Kidney (tissue), 14 donors: ENCODE results near the gene LACTBL1. TPM values are rescaled to one million over a fixed set of nuclear protein-coding genes. Genes with fewer than 3 reads are reported as not detected.

Source experiments
- DNase-seq, 5 donors: peaks; one replicate each; pipeline ENCODE4 v3.0.0-alpha.2; 2013 to 2020
- FAIRE-seq: peaks from 2 replicates; lab custom pipeline; 2012; peaks lifted over from hg19 to GRCh38; lab: Jason Lieb, UNC
- H3K27ac ChIP-seq, 2 donors: one replicate each; pipeline ENCODE4 v1.7.0; 2013; ENCODE audit warnings: low read depth in 2 of 2, low read length in 2 of 2, inconsistent platforms in 1 of 2
- H3K27me3 ChIP-seq: one replicate; pipeline ENCODE4 v1.7.1; 2013; ENCODE audit warnings: low read length, inconsistent platforms; ENCODE audit not compliant: control insufficient read depth, insufficient read depth
- H3K36me3 ChIP-seq, 3 donors: one replicate each; pipeline versions ENCODE4 v1.7.0 to v1.7.1; 2013; ENCODE audit warnings: low read length in 3 of 3, control low read depth in 1 of 3, inconsistent platforms in 1 of 3; ENCODE audit not compliant: insufficient read depth in 3 of 3, control insufficient read depth in 2 of 3
- H3K4me1 ChIP-seq, 3 donors: one replicate each; pipeline versions ENCODE4 v1.7.0 to v1.7.1; 2013; ENCODE audit warnings: low read length in 3 of 3, inconsistent platforms in 1 of 3, low read depth in 1 of 3; ENCODE audit not compliant: control insufficient read depth in 2 of 3, insufficient read depth in 2 of 3
- H3K4me3 ChIP-seq, 3 donors: one replicate each; pipeline versions ENCODE4 v1.7.0 to v1.8.1; 2013; ENCODE audit warnings: low read length in 3 of 3, control low read depth in 1 of 3, inconsistent platforms in 1 of 3
- H3K9ac ChIP-seq, 3 donors: one replicate each; pipeline versions ENCODE4 v1.7.0 to v1.7.1; 2013; ENCODE audit warnings: low read length in 3 of 3, control low read depth in 1 of 3, inconsistent platforms in 1 of 3
- H3K9me3 ChIP-seq, 3 donors: one replicate each; pipeline versions ENCODE4 v1.7.0 to v1.7.1; 2013; ENCODE audit warnings: low read length in 3 of 3, control low read depth in 1 of 3, inconsistent platforms in 1 of 3; ENCODE audit not compliant: control insufficient read depth in 2 of 3, insufficient read depth in 1 of 3
- intact Hi-C: fragments of 100-400 bp; cut with DNase I; formaldehyde crosslinking; loops from one replicate; pipeline ENCODE4 v1.11.1; 2022
- polyA plus RNA-seq: library from polyadenylated mRNA; stranded (reverse); fragments of 350-450 nt; fragmentation: Illumina TruSeq; extraction: RNeasy Lipid Tissue Mini Kit (QIAGEN cat#74804); gene quantifications from one replicate; pipeline ENCODE4 v1.2.3, GENCODE V29; 2014; ENCODE audit warnings: low read depth, low replicate concordance; ENCODE audit not compliant: insufficient read depth
- total RNA-seq: library from RNA; stranded (reverse); fragmentation: NEBNext Ultra II Directional; extraction: Animal tissue kit (Norgen Biotek cat#: 25700); gene quantifications from one replicate; pipeline ENCODE4 v1.2.1, GENCODE V29; 2021
- TF ChIP-seq, protein P1 (sequence below): IDR thresholded peaks from 3 replicates; pipeline ENCODE4 v1.5.1; 2012; ENCODE audit warnings: mild to moderate bottlenecking, moderate library complexity, borderline replicate concordance; ENCODE audit not compliant: insufficient read depth; ENCODE audit errors: extremely low read depth
- donor health status: control.
- donor health status: control.
- donor health status: control.
- donor health status: control.
- donor health status: control.
- donor health status: DM: yes; HTN: yes; CAD: no.
- donor health status: Normal renal cell carcinoma (clear cell type).

The LACTBL1 gene
- total and polyA plus RNA-seq, 2 donors from 2014 or later = not detected

DNA sequence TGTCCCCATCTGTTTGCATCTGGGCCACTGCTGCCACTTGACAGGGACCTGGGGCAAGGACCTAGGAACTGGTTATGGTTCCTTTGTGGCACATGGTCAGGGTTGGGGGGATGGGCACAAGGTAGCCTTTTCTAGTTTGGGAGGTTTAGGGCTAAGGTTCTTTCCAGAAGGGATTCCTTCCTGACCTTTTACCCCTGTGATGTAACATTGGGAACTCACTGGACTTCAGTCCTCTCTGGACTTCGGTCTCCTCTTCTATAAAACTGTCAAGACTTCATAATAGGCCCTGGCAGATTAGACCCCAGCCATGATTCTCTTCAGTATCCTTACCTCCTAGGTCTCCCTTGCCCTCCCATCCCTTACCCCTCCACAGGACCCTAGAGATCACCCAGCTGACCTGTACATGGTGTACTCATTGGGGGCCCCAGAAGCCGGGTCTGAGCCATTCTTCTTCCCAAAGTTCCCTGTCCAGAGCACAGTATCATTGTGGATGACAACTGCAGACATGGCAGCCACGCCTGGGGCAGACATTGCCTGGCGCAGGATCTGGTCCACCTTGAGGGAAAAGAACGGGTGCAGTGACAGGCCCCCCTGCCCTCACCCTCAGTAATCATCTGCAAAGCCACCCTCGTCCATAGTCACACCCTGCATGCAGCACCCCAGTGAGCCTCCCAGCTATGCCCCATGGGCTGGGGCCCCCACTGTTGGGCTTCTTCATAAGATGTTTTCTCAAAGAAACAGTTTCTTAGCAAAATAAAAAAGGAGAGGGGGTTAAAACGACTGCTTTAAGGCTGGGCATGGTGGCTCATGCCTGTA is 12.9 kb downstream of the LACTBL1 start:
- no peak overlapping the region for H3K9ac ChIP-seq
- H3K27me3 ChIP-seq = no peaks in the 10 kb centered on the region
- FAIRE-seq (no peak), DNase-seq (peak in 1 of 5 donors; percentile 27)
- H3K36me3 ChIP-seq = no peaks in the 10 kb centered on the region
- no peaks in the 10 kb centered on the region for H3K9me3 ChIP-seq
- TF ChIP-seq, protein P1, sequence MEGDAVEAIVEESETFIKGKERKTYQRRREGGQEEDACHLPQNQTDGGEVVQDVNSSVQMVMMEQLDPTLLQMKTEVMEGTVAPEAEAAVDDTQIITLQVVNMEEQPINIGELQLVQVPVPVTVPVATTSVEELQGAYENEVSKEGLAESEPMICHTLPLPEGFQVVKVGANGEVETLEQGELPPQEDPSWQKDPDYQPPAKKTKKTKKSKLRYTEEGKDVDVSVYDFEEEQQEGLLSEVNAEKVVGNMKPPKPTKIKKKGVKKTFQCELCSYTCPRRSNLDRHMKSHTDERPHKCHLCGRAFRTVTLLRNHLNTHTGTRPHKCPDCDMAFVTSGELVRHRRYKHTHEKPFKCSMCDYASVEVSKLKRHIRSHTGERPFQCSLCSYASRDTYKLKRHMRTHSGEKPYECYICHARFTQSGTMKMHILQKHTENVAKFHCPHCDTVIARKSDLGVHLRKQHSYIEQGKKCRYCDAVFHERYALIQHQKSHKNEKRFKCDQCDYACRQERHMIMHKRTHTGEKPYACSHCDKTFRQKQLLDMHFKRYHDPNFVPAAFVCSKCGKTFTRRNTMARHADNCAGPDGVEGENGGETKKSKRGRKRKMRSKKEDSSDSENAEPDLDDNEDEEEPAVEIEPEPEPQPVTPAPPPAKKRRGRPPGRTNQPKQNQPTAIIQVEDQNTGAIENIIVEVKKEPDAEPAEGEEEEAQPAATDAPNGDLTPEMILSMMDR = no peak
- H3K4me3 ChIP-seq = no peak overlapping the region
- intact Hi-C loops = no loop called here
- no peak overlapping the region for H3K27ac ChIP-seq
- H3K4me1 ChIP-seq = no peaks in the 10 kb centered on the region

DNA sequence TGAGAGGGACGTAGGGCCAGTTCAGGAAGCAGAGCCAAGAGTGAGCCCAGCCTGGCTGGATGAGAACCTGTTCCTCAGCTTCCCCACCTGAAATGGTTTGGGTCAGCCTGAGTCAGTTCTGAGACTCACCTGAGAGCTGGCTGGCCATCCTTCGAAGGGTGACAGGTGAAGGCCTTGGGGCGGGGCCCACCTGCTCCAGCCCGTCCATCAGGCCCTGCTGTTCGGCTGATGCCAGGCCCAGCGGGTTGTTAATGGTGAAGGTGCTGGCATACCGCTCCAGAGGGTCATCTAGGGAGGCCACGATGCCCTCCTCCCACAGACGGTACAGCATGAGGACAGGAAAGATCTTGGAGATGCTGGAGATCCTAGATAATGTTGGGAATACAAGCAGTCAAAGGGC is 14.1 kb downstream of the LACTBL1 start:
- Histone ChIP-seq H3K4me1 (no peaks in the 10 kb centered on the region), H3K9me3 (no peaks in the 10 kb centered on the region), H3K4me3 (no peak overlapping the region), H3K27me3 (peaks cover 3% of the 10 kb centered on the region), H3K36me3 (no peaks in the 10 kb centered on the region), H3K27ac (no peak overlapping the region), H3K9ac (no peak overlapping the region)
- DNase-seq (peak in 1 of 5 donors; percentile 13), FAIRE-seq (no peak)
- TF ChIP-seq, protein P1 = no peak
- intact Hi-C loops = no loop called here

DNA sequence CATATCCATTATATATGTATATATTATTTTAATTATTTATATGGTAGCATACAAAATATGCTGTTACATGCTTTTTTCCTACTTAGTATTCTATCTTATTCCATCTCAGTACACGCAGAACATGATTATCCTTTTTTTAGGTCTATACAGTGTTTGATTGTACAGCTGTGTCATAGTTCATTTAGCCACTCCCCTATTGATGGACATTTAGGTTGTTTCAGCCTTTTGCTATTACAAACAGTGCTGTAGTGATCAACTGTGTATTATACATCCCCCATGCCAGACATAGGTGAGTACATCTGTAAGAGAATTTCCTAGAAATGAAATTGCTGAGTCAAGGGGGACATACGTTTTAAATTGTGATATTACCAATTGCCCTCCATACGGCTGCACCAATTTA is 15.6 kb downstream of the LACTBL1 start:
- Histone ChIP-seq H3K4me1 (no peaks in the 10 kb centered on the region), H3K4me3 (no peak overlapping the region), H3K9me3 (no peaks in the 10 kb centered on the region), H3K27me3 (peaks cover 5% of the 10 kb centered on the region), H3K27ac (no peak overlapping the region), H3K9ac (no peak overlapping the region), H3K36me3 (no peaks in the 10 kb centered on the region)
- no peak for FAIRE-seq
- TF ChIP-seq, protein P1 = no peak
- intact Hi-C loops = no loop called here
- DNase-seq = no peak

DNA sequence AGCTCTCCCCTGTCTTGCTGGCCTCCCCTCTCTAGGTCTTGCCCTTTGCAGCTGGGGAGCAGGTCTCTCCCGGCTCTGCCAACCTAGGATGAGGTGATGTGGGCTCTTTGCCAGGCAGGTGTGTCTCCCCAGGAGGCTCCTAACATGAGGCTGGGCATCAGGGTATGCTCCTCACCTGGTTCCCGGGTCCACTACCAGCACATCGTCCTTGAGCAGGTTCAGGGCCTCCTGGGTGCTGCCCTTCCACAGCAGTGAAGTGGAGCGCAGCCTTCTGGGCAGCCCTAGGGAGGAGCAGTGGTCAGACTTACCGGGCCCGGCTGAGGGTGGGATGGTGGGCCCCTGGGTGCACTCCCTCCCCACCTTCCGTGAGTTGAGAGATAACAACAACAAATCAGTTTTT is 17.5 kb downstream of the LACTBL1 start:
- no peak for FAIRE-seq

More for the DNA sequence above, 17.5 kb downstream of the LACTBL1 start:
- Histone ChIP-seq H3K27ac (no peak overlapping the region), H3K9me3 (no peaks in the 10 kb centered on the region), H3K4me1 (no peaks in the 10 kb centered on the region), H3K27me3 (peaks cover 5% of the 10 kb centered on the region), H3K4me3 (no peak overlapping the region), H3K9ac (no peak overlapping the region), H3K36me3 (no peaks in the 10 kb centered on the region)
- intact Hi-C loops = no loop called here
- DNase-seq = peak in 1 of 5 donors; percentile 28
- TF ChIP-seq, protein P1 = no peak
